HepG2 (cell line): Measurements from ENCODE around the gene SPNS2. TPM values are rescaled to one million over a fixed set of nuclear protein-coding genes. Genes with fewer than 3 reads are reported as not detected.

ENCODE experiments used
- ATAC-seq: fragments of 200-7000 bp; cut with Tn5 transposase; 3 replicates; pipeline ENCODE4 v1.9.1; 2020; ENCODE audit warnings: mild to moderate bottlenecking, moderate library complexity
- BruUV-seq: library from RNA; stranded (reverse); fragments of 400-500 nt; replicated peaks from 2 replicates; lab custom pipeline; 2021; lab: Mats Ljungman, UMichigan
- CTCF ChIA-PET: fragments of 300-600 bp; formaldehyde crosslinking; extraction: SDS; loops from one replicate; lab custom pipeline; 2021; ENCODE audit warnings: low total read pairs, inconsistent platforms, low intra/inter-chr PET ratio; lab: Yijun Ruan, JAX
- POLR2A ChIA-PET: fragments of 350-600 bp; sonication (Branson Sonifier 250); formaldehyde crosslinking; loops from one replicate; lab custom pipeline; 2020; ENCODE audit warnings: antibody characterized with exemption, inconsistent platforms; lab: Yijun Ruan, JAX
- DNase-seq: peaks from one replicate; pipeline ENCODE4 v3.0.0-alpha.2; 2015; ENCODE audit warnings: low spot score
- FAIRE-seq: peaks from 3 replicates; lab custom pipeline; 2011; peaks lifted over from hg19 to GRCh38; lab: Jason Lieb, UNC
- H2AFZ ChIP-seq: one replicate; pipeline ENCODE4 v1.6.1; 2011; ENCODE audit warnings: low read length, inconsistent platforms
- H3K27ac ChIP-seq: fragments of 300-600 bp; 3 replicates; pipeline ENCODE4 v1.8.0; 2011; ENCODE audit warnings: mixed run types, mild to moderate bottlenecking, mixed read lengths, low read length, inconsistent platforms; ENCODE audit not compliant: insufficient read depth; ENCODE audit errors: extremely low read length
- H3K27me3 ChIP-seq, 2 experiments: fragments of 200-600 bp in 1 of 2; 2 replicates in 1 of 2; 3 replicates in 1 of 2; pipeline versions ENCODE4 v1.6.0 to v1.8.0; 2011; ENCODE audit warnings: low read length in 2 of 2, mild to moderate bottlenecking in 2 of 2, moderate library complexity in 2 of 2, inconsistent platforms in 1 of 2; ENCODE audit not compliant: insufficient read depth in 2 of 2, control insufficient read depth in 1 of 2
- H3K36me3 ChIP-seq, 2 experiments: fragments of 200-600 bp in 1 of 2; replicated peaks in 1 of 2; 2 replicates in 1 of 2; 3 replicates in 1 of 2; pipeline versions ENCODE4 v1.5.1 to v1.8.0; 2011; ENCODE audit warnings: low read length in 2 of 2, inconsistent platforms in 1 of 2; ENCODE audit not compliant: insufficient read depth in 2 of 2, control insufficient read depth in 1 of 2
- H3K4me1 ChIP-seq: 2 replicates; pipeline ENCODE4 v1.5.1; 2012; ENCODE audit warnings: low read length, inconsistent platforms; ENCODE audit not compliant: insufficient read depth
- H3K4me2 ChIP-seq: 2 replicates; pipeline ENCODE4 v1.6.0; 2011; ENCODE audit warnings: low read depth, low read length, inconsistent platforms
- H3K4me3 ChIP-seq, 3 experiments: fragments of 200-600 bp in 1 of 3; sonication (generic), shearing (Covaris generic) in 1 of 3; replicated peaks in 1 of 3; 2 replicates each; pipeline ENCODE4 v1.5.1; 2011 to 2016; ENCODE audit warnings: low read length in 3 of 3, inconsistent platforms in 2 of 3, low read depth in 2 of 3, mild to moderate bottlenecking in 2 of 3, control low read depth in 1 of 3, mixed read lengths in 1 of 3; ENCODE audit not compliant: insufficient read depth in 1 of 3
- H3K79me2 ChIP-seq: one replicate; pipeline ENCODE4 v1.6.1; 2011; ENCODE audit warnings: low read length, inconsistent platforms; ENCODE audit not compliant: insufficient read depth
- H3K9ac ChIP-seq: 2 replicates; pipeline ENCODE4 v1.6.0; 2011; ENCODE audit warnings: mild to moderate bottlenecking, low read depth, low read length, inconsistent platforms; ENCODE audit not compliant: insufficient read depth
- H3K9me3 ChIP-seq: 2 replicates; pipeline ENCODE4 v1.5.1; 2012; ENCODE audit warnings: mild to moderate bottlenecking, low read length
- H4K20me1 ChIP-seq: 2 replicates; pipeline ENCODE4 v1.6.0; 2011; ENCODE audit warnings: inconsistent platforms, mild to moderate bottlenecking, low read length, moderate library complexity; ENCODE audit not compliant: insufficient read depth
- ARID3A ChIP-seq: IDR thresholded peaks from 2 replicates; pipeline ENCODE4 v1.6.1; 2012; ENCODE audit warnings: low read depth, low read length, improper control_type of control experiment
- DMTF1 ChIP-seq: sonication (generic); formaldehyde crosslinking; IDR thresholded peaks from 2 replicates; pipeline ENCODE4 v1.4.0; 2020; ENCODE audit warnings: mild to moderate bottlenecking, missing genetic modification reagents
- DZIP1 ChIP-seq: sonication (generic); formaldehyde crosslinking; IDR thresholded peaks from 2 replicates; pipeline ENCODE4 v1.5.0; 2020; ENCODE audit warnings: mild to moderate bottlenecking, missing genetic modification reagents
- MAF1 ChIP-seq: sonication (generic); formaldehyde crosslinking; IDR thresholded peaks from 2 replicates; pipeline ENCODE4 v1.5.0; 2020; ENCODE audit warnings: missing genetic modification reagents, borderline replicate concordance
- NFYC ChIP-seq: IDR thresholded peaks from 2 replicates; pipeline ENCODE4 v1.6.1; 2016; ENCODE audit warnings: missing genetic modification reagents, missing compliant biosample characterization
- SMAD9 ChIP-seq: sonication (generic); formaldehyde crosslinking; IDR thresholded peaks from 2 replicates; pipeline ENCODE4 v1.5.1; 2020; ENCODE audit warnings: mild to moderate bottlenecking, missing genetic modification reagents
- SRSF1 ChIP-seq: fragments of 200-400 bp; formaldehyde crosslinking; optimal IDR thresholded peaks from 2 replicates; pipeline ENCODE3; 2017; ENCODE audit warnings: mild to moderate bottlenecking, low read depth, low read length, moderate library complexity
- STAT6 ChIP-seq: sonication (generic); formaldehyde crosslinking; IDR thresholded peaks from 2 replicates; pipeline ENCODE4 v1.4.0; 2020; ENCODE audit warnings: missing genetic modification reagents, mild to moderate bottlenecking, borderline replicate concordance
- TBL1XR1 ChIP-seq: fragments of 150-350 bp; IDR thresholded peaks from 2 replicates; pipeline ENCODE4 v1.6.1; 2014; ENCODE audit warnings: borderline replicate concordance, low read length; ENCODE audit not compliant: partially characterized antibody
- TRIM24 ChIP-seq: sonication (generic); formaldehyde crosslinking; IDR thresholded peaks from 2 replicates; pipeline ENCODE4 v1.8.0; 2022; ENCODE audit warnings: mild to moderate bottlenecking, missing genetic modification reagents
- ZNF292 ChIP-seq: sonication (generic); formaldehyde crosslinking; IDR thresholded peaks from 2 replicates; pipeline ENCODE4 v1.8.1; 2022; ENCODE audit warnings: mild to moderate bottlenecking, low read depth, missing genetic modification reagents, borderline replicate concordance
- ZNF335 ChIP-seq: sonication (generic); formaldehyde crosslinking; IDR thresholded peaks from 2 replicates; pipeline ENCODE4 v1.4.0; 2020; ENCODE audit warnings: missing genetic modification reagents
- ZNF350 ChIP-seq: sonication (generic); formaldehyde crosslinking; IDR thresholded peaks from 2 replicates; pipeline ENCODE4 v1.4.0; 2020; ENCODE audit warnings: mild to moderate bottlenecking, low read depth, missing genetic modification reagents, borderline replicate concordance
- ZNF772 ChIP-seq: sonication (generic); formaldehyde crosslinking; IDR thresholded peaks from 2 replicates; pipeline ENCODE4 v1.5.0; 2020; ENCODE audit warnings: mild to moderate bottlenecking, missing genetic modification reagents
- WGBS: methylation state at CpG from one replicate; pipeline ENCODE4 v1.1.6; 2017; ENCODE audit warnings: low lambda C conversion rate; 5-methylcytosine and 5-hydroxymethylcytosine counted together
- in situ Hi-C: cut with HindIII; loops from 2 replicates; pipeline ENCODE4 v1.10.0; 2017; ENCODE audit warnings: low pct_unique_long_range_greater_than_20kb; ENCODE audit not compliant: extremely low pct_ligation_motif_present
- intact Hi-C: fragments of 100-400 bp; cut with micrococcal nuclease; formaldehyde crosslinking; loops from one replicate; pipeline ENCODE4 v1.10.0; 2022; ENCODE audit not compliant: unreplicated experiment
- polyA plus RNA-seq, 8 experiments: library from polyadenylated mRNA; depleted of rRNA in 3 of 8; stranded (reverse) in 7 of 8; unstranded in 1 of 8; fragments of >200 nt; fragmentation: Illumina TruSeq in 4 of 8; extraction: Trizol in 4 of 8; gene quantifications; 2 replicates each; pipeline versions ENCODE4 v1.2.1 to v1.2.3, GENCODE V29; 2011 to 2016; ENCODE audit warnings: low read depth in 4 of 8, missing spikeins in 1 of 8, mixed read lengths in 1 of 8; ENCODE audit not compliant: insufficient read depth in 1 of 8
- total RNA-seq, 5 experiments: library from RNA; depleted of rRNA; stranded (reverse); fragments of >200 nt; fragmentation: Illumina TruSeq; extraction: Trizol; gene quantifications; 2 replicates each; pipeline ENCODE4 v1.2.3, GENCODE V29; 2016; ENCODE audit warnings: low read depth in 1 of 5

Gene SPNS2
- total and polyA plus RNA-seq, 2 of the 13 experiments (the other 11 are each of a cell fraction or from before 2014, with no cell fraction given): 0.01 TPM; not detected in 1

- TF ChIP-seq STAT6: no peak
- TF ChIP-seq ZNF350 (CRISPR knock-in tag): no peak
- TF ChIP-seq NFYC (CRISPR knock-in tag): no peak
- TF ChIP-seq ARID3A: no peak
- TF ChIP-seq ZNF292 (CRISPR knock-in tag): no peak
These were observed 16.1 kb downstream of the SPNS2 start (continued) for GRCh38 chr17:4514779-4515178.

GRCh38 chr17:4515501-4515900, 16.8 kb downstream of the SPNS2 start:
- no peak for ATAC-seq
- H3K4me1 ChIP-seq: peaks cover 15% of the 10 kb centered on the region
- no peak for TF ChIP-seq MAF1 (CRISPR knock-in tag)
- TF ChIP-seq SMAD9 (CRISPR knock-in tag): no peak
- no peak for TF ChIP-seq DZIP1
- no peak for TF ChIP-seq ZNF335 (CRISPR knock-in tag)
- no peak for TF ChIP-seq TBL1XR1
- no peak for TF ChIP-seq SRSF1
- no peak for TF ChIP-seq DMTF1
- TF ChIP-seq TRIM24 (CRISPR knock-in tag): no peak
- no peak for TF ChIP-seq ZNF772 (CRISPR knock-in tag)

More at GRCh38 chr17:4515501-4515900, 16.8 kb downstream of the SPNS2 start:
- DNase-seq (no peak), FAIRE-seq (no peak)
- intact Hi-C loops (no loop called here), in situ Hi-C loops (no loop called here)
- no peaks in the 10 kb centered on the region for H3K9me3 ChIP-seq
- H3K27ac ChIP-seq: no peak overlapping the region
- H3K4me3 ChIP-seq: no peak overlapping the region
- POLR2A ChIA-PET: no interaction called here
- no TSS peak for BruUV-seq
- no peaks in the 10 kb centered on the region for H4K20me1 ChIP-seq
- H3K79me2 ChIP-seq: no peaks in the 10 kb centered on the region
- H3K9ac ChIP-seq: no peak overlapping the region
- peaks cover 8 to 68% of the 10 kb centered on the region in 2 experiments; a peak in 4 of 5 replicates for H3K27me3 ChIP-seq
- H3K36me3 ChIP-seq: no peaks in the 10 kb centered on the region
- 0% methylated on average over 1 of the region's 5 CpGs for WGBS
- CTCF ChIA-PET: no interaction called here
- H3K4me2 ChIP-seq: no peak overlapping the region
- no peak overlapping the region for H2AFZ ChIP-seq
